ENCODE results near the gene OPTN.
"Not testable (repeated sequence)": the region's sequence is repeated elsewhere in the genome, so short reads cannot be mapped to it uniquely, and the experiment has no call there.

The OPTN gene

GRCh38 chr10:13117841-13118783, 18.1 kb downstream of the OPTN start:
- FAIRE-seq (peak; percentile 67), DNase-seq (ENCODE audit: extremely low spot score, insufficient read length, low read depth) (no peak)

GRCh38 chr10:13118784-13119410, 18.9 kb downstream of the OPTN start:
- no peak for FAIRE-seq
- DNase-seq (ENCODE audit: extremely low spot score, insufficient read length, low read depth) = no peak

- DNase-seq (ENCODE audit: extremely low spot score, insufficient read length, low read depth) = no peak
- FAIRE-seq = no peak
Observed at GRCh38 chr10:13120786-13121499, 21.0 kb downstream of the OPTN start.

GRCh38 chr10:13121500-13121854, 21.5 kb downstream of the OPTN start:
- FAIRE-seq = no peak
- no peak for DNase-seq (ENCODE audit: extremely low spot score, insufficient read length, low read depth)

GRCh38 chr10:13136651-13137050, 36.7 kb downstream of the OPTN start:
- DNase-seq (ENCODE audit: extremely low spot score, insufficient read length, low read depth) (no peak), FAIRE-seq (no peak)

- no peak for FAIRE-seq
Observed at GRCh38 chr10:13139150-13139549, 39.2 kb downstream of the OPTN start.

GRCh38 chr10:13139676-13140075, 39.7 kb downstream of the OPTN start:
- no peak for FAIRE-seq
- DNase-seq (ENCODE audit: extremely low spot score, insufficient read length, low read depth) = no peak

More at GRCh38 chr10:13139150-13139549, 39.2 kb downstream of the OPTN start:
- no peak for DNase-seq (ENCODE audit: extremely low spot score, insufficient read length, low read depth)

GRCh38 chr10:13140627-13141190, 40.7 kb downstream of the OPTN start:
- no peak for DNase-seq (ENCODE audit: extremely low spot score, insufficient read length, low read depth)
- no peak for FAIRE-seq

- DNase-seq (ENCODE audit: extremely low spot score, insufficient read length, low read depth) (no peak), FAIRE-seq (no peak)
Observed at GRCh38 chr10:13143766-13144165, 43.8 kb downstream of the OPTN start.

- no peak for FAIRE-seq
- DNase-seq (ENCODE audit: extremely low spot score, insufficient read length, low read depth) = no peak
Observed at GRCh38 chr10:13144814-13145213, 44.9 kb downstream of the OPTN start.

GRCh38 chr10:13146379-13146778, 46.4 kb downstream of the OPTN start:
- FAIRE-seq = no peak
- DNase-seq (ENCODE audit: extremely low spot score, insufficient read length, low read depth) = no peak

- no peak for FAIRE-seq
- no peak for DNase-seq (ENCODE audit: extremely low spot score, insufficient read length, low read depth)
Observed at GRCh38 chr10:13147161-13147560, 47.2 kb downstream of the OPTN start.

GRCh38 chr10:13152296-13152695, 52.3 kb downstream of the OPTN start:
- FAIRE-seq (no peak), DNase-seq (ENCODE audit: extremely low spot score, insufficient read length, low read depth) (no peak)

GRCh38 chr10:13155860-13156259, 55.9 kb downstream of the OPTN start:
- not testable (repeated sequence) for DNase-seq (ENCODE audit: extremely low spot score, insufficient read length, low read depth); FAIRE-seq

- no peak for DNase-seq (ENCODE audit: extremely low spot score, insufficient read length, low read depth)
Observed at GRCh38 chr10:13158401-13158800, 58.4 kb downstream of the OPTN start.

GRCh38 chr10:13160934-13161856, 61.2 kb downstream of the OPTN start, which contains the start of gene MCM10:
Gene MCM10 (plus strand): TSS chr10:13161558. CDS start chr10:13164203, 2,645 bp downstream.
- peak; percentile 92 for DNase-seq (ENCODE audit: extremely low spot score, insufficient read length, low read depth)
- peak; percentile 99 for FAIRE-seq

More at GRCh38 chr10:13158401-13158800, 58.4 kb downstream of the OPTN start:
- FAIRE-seq = no peak

- FAIRE-seq (no peak), DNase-seq (ENCODE audit: extremely low spot score, insufficient read length, low read depth) (no peak)
Observed at GRCh38 chr10:13161857-13162271, 61.9 kb downstream of the OPTN start.

GRCh38 chr10:13163859-13164258, 63.9 kb downstream of the OPTN start:
- DNase-seq (ENCODE audit: extremely low spot score, insufficient read length, low read depth) = no peak

GRCh38 chr10:13165177-13165576, 65.2 kb downstream of the OPTN start:
- FAIRE-seq (no peak), DNase-seq (ENCODE audit: extremely low spot score, insufficient read length, low read depth) (no peak)

More at GRCh38 chr10:13163859-13164258, 63.9 kb downstream of the OPTN start:
- no peak for FAIRE-seq
